ENCODE measurements around the gene TLK1.

GRCh38 chr2:171187819-171188218, 27.1 kb upstream of the TLK1 start:
- TF ChIP-seq TOX (CRISPR knock-in tag; IDR thresholded peaks at IDR 0.05; ENCODE audit: borderline replicate concordance): no peak
- no peak for TF ChIP-seq OSR1 (CRISPR knock-in tag; IDR thresholded peaks at IDR 0.05)
- no peak for TF ChIP-seq ZNF8 (CRISPR knock-in tag; IDR thresholded peaks at IDR 0.05)
- TF ChIP-seq PATZ1 (CRISPR knock-in tag; IDR thresholded peaks at IDR 0.05; ENCODE audit: borderline replicate concordance): no peak
- TF ChIP-seq CREB5 (CRISPR knock-in tag; IDR thresholded peaks at IDR 0.05; ENCODE audit: low read depth): no peak
- TF ChIP-seq TSHZ2 (CRISPR knock-in tag; IDR thresholded peaks at IDR 0.05): no peak
